HepG2 (cell line): ENCODE results near the gene SCT. TPM values are rescaled to one million over a fixed set of nuclear protein-coding genes. Genes with fewer than 3 reads are reported as not detected.
A peak's percentile ranks its signal among the peaks of the same experiment; 100 is the strongest.

ENCODE experiments used
- AGO2 ChIP-seq: fragments of 200-400 bp; formaldehyde crosslinking; optimal IDR thresholded peaks from 2 replicates; pipeline ENCODE3; 2017; ENCODE audit warnings: mild to moderate bottlenecking, low read depth, low read length, moderate library complexity
- FOXP1 ChIP-seq, 2 experiments: fragments of 450-650 bp in 1 of 2; IDR thresholded peaks; 2 replicates each; pipeline ENCODE4 v1.6.1; 2017 to 2018; ENCODE audit warnings: antibody characterized with exemption in 1 of 2
- HNF4A ChIP-seq: sonication (generic); formaldehyde crosslinking; IDR thresholded peaks from 2 replicates; pipeline ENCODE4 v1.4.0; 2020; ENCODE audit warnings: missing genetic modification reagents
- NCOA2 ChIP-seq: sonication (generic); formaldehyde crosslinking; IDR thresholded peaks from 2 replicates; pipeline ENCODE4 v1.8.0; 2022; ENCODE audit warnings: inconsistent platforms
- NFKBIZ ChIP-seq: IDR thresholded peaks from 2 replicates; pipeline ENCODE4 v1.6.1; 2018; ENCODE audit warnings: missing genetic modification reagents, missing compliant biosample characterization
- RELA ChIP-seq: sonication (generic); formaldehyde crosslinking; IDR thresholded peaks from 2 replicates; pipeline ENCODE4 v1.4.0; 2020; ENCODE audit warnings: missing genetic modification reagents
- SMAD3 ChIP-seq: sonication (generic); formaldehyde crosslinking; IDR thresholded peaks from 2 replicates; pipeline ENCODE4 v1.4.0; 2020; ENCODE audit warnings: missing genetic modification reagents
- SP5 ChIP-seq: IDR thresholded peaks from 2 replicates; pipeline ENCODE4 v1.6.1; 2016; ENCODE audit warnings: low read depth, borderline replicate concordance
- ZBTB7A ChIP-seq: sonication (generic); formaldehyde crosslinking; IDR thresholded peaks from 2 replicates; pipeline ENCODE4 v1.8.0; 2022; ENCODE audit warnings: mild to moderate bottlenecking, missing genetic modification reagents
- ZBTB7B ChIP-seq: sonication (generic); formaldehyde crosslinking; IDR thresholded peaks from 2 replicates; pipeline ENCODE4 v1.4.0; 2020; ENCODE audit warnings: missing genetic modification reagents
- ZNF614 ChIP-seq: IDR thresholded peaks from 2 replicates; pipeline ENCODE4 v1.6.1; 2018; ENCODE audit warnings: missing biosample characterization, missing genetic modification reagents, inconsistent platforms, borderline replicate concordance
- ZNF720 ChIP-seq: sonication (generic); formaldehyde crosslinking; IDR thresholded peaks from 2 replicates; pipeline ENCODE4 v1.4.0; 2020; ENCODE audit warnings: missing genetic modification reagents
- ZNF761 ChIP-seq: sonication (generic); formaldehyde crosslinking; conservative IDR thresholded peaks from 2 replicates; pipeline ENCODE4 v1.4.0; 2020; ENCODE audit warnings: mild to moderate bottlenecking, missing genetic modification reagents
- ZNF841 ChIP-seq: sonication (generic); formaldehyde crosslinking; IDR thresholded peaks from 2 replicates; pipeline ENCODE4 v1.8.1; 2023; ENCODE audit warnings: missing genetic modification reagents, borderline replicate concordance
- polyA plus RNA-seq, 8 experiments: library from polyadenylated mRNA; depleted of rRNA in 3 of 8; stranded (reverse) in 7 of 8; unstranded in 1 of 8; fragments of >200 nt; fragmentation: Illumina TruSeq in 4 of 8; extraction: Trizol in 4 of 8; gene quantifications; 2 replicates each; pipeline versions ENCODE4 v1.2.1 to v1.2.3, GENCODE V29; 2011 to 2016; ENCODE audit warnings: low read depth in 4 of 8, missing spikeins in 1 of 8, mixed read lengths in 1 of 8; ENCODE audit not compliant: insufficient read depth in 1 of 8
- total RNA-seq, 5 experiments: library from RNA; depleted of rRNA; stranded (reverse); fragments of >200 nt; fragmentation: Illumina TruSeq; extraction: Trizol; gene quantifications; 2 replicates each; pipeline ENCODE4 v1.2.3, GENCODE V29; 2016; ENCODE audit warnings: low read depth in 1 of 5
- TF ChIP-seq, protein P1 (sequence below): sonication (generic); formaldehyde crosslinking; IDR thresholded peaks from 2 replicates; pipeline ENCODE4 v1.5.1; 2020; ENCODE audit warnings: mild to moderate bottlenecking, missing genetic modification reagents, moderate library complexity
- TF ChIP-seq, protein P2 (sequence below): IDR thresholded peaks from 2 replicates; pipeline ENCODE4 v1.6.1; 2016; ENCODE audit warnings: control low read depth
- TF ChIP-seq, protein P3 (sequence below): sonication (generic); formaldehyde crosslinking; IDR thresholded peaks from 2 replicates; pipeline ENCODE4 v1.5.0; 2020; ENCODE audit warnings: mild to moderate bottlenecking, missing genetic modification reagents, borderline replicate concordance
- TF ChIP-seq, protein P4 (sequence below): sonication (generic); formaldehyde crosslinking; IDR thresholded peaks from 2 replicates; pipeline ENCODE4 v1.4.0; 2020; ENCODE audit warnings: mild to moderate bottlenecking, missing genetic modification reagents

Gene SCT
- total and polyA plus RNA-seq, 2 of the 13 experiments (the other 11 are each of a cell fraction or from before 2014, with no cell fraction given): not detected

DNA sequence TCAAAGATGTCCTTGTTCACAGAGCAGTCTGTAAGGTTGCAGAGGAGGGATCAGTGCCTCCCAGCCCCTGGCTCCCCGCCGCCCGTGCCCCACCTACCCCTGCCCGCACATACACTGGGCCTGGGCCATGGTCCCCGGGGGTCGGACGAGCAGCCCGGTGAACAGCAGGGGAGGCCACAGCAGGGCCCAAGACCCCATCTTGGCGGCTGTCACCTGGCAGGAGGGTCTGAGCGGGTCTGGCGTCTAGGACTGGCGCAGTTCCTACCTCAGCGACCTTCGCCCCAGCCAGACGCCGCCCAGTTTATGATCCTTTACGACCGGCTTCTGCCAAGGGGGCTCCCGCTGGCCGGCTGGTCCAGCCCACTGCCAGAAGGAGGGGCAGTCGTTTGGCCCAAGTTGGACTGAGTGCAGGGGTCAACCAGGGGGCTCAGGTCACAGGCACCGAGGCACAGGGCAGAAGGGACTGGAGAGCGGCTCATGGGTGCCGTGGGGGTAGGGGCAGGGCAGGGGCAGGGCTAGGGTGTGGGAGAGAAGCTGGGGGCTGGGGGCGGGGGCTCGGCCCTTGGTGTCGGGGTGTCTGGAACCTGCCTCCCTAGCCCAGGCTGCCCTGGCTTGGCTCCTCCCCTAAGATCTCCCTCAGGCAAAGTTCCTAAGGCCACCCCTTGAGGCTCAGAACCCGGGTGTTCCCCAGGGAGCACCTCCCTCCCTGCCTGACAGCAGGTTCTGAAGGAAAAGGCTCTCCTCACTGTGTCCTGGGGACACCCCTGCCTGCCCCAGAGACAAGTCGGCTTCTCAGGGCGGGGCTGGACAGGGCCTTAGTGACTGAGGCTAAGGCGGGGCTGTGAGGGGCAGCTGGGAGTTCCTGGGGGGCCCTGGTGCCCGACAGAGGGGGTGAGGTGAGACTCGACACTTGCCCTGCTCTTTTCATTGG lies 2.0 kb downstream of the SCT start, which contains the start of gene CDHR5 (continued):
- TF ChIP-seq, protein P1, sequence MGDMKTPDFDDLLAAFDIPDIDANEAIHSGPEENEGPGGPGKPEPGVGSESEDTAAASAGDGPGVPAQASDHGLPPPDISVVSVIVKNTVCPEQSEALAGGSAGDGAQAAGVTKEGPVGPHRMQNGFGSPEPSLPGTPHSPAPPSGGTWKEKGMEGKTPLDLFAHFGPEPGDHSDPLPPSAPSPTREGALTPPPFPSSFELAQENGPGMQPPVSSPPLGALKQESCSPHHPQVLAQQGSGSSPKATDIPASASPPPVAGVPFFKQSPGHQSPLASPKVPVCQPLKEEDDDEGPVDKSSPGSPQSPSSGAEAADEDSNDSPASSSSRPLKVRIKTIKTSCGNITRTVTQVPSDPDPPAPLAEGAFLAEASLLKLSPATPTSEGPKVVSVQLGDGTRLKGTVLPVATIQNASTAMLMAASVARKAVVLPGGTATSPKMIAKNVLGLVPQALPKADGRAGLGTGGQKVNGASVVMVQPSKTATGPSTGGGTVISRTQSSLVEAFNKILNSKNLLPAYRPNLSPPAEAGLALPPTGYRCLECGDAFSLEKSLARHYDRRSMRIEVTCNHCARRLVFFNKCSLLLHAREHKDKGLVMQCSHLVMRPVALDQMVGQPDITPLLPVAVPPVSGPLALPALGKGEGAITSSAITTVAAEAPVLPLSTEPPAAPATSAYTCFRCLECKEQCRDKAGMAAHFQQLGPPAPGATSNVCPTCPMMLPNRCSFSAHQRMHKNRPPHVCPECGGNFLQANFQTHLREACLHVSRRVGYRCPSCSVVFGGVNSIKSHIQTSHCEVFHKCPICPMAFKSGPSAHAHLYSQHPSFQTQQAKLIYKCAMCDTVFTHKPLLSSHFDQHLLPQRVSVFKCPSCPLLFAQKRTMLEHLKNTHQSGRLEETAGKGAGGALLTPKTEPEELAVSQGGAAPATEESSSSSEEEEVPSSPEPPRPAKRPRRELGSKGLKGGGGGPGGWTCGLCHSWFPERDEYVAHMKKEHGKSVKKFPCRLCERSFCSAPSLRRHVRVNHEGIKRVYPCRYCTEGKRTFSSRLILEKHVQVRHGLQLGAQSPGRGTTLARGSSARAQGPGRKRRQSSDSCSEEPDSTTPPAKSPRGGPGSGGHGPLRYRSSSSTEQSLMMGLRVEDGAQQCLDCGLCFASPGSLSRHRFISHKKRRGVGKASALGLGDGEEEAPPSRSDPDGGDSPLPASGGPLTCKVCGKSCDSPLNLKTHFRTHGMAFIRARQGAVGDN (CRISPR knock-in tag): no peak; the same call in 1 of the 2 replicates
- peak; percentile 65 for TF ChIP-seq HNF4A (CRISPR knock-in tag)
- TF ChIP-seq AGO2: peak; percentile 86
- TF ChIP-seq, protein P2, sequence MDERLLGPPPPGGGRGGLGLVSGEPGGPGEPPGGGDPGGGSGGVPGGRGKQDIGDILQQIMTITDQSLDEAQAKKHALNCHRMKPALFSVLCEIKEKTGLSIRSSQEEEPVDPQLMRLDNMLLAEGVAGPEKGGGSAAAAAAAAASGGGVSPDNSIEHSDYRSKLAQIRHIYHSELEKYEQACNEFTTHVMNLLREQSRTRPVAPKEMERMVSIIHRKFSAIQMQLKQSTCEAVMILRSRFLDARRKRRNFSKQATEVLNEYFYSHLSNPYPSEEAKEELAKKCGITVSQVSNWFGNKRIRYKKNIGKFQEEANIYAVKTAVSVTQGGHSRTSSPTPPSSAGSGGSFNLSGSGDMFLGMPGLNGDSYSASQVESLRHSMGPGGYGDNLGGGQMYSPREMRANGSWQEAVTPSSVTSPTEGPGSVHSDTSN (CRISPR knock-in tag): no peak
- TF ChIP-seq SP5 (CRISPR knock-in tag): peak; percentile 13; the same call in 1 of the 2 replicates
- TF ChIP-seq NCOA2 (CRISPR knock-in tag): no peak
- TF ChIP-seq RELA (CRISPR knock-in tag): no peak
- TF ChIP-seq FOXP1 (IDR thresholded peaks at IDR 0.05): no peak
- no peak for TF ChIP-seq FOXP1 (CRISPR knock-in tag; IDR thresholded peaks at IDR 0.05)
- TF ChIP-seq SMAD3 (CRISPR knock-in tag): no peak
- peak; percentile 39; the same call in 1 of the 2 replicates for TF ChIP-seq ZBTB7B (CRISPR knock-in tag)
- TF ChIP-seq ZNF761 (CRISPR knock-in tag): no peak
- no peak for TF ChIP-seq ZNF614 (CRISPR knock-in tag)
- TF ChIP-seq ZBTB7A (CRISPR knock-in tag): peak; percentile 77; the same call in 1 of the 2 replicates
- TF ChIP-seq ZNF720: no peak
- TF ChIP-seq, protein P3, sequence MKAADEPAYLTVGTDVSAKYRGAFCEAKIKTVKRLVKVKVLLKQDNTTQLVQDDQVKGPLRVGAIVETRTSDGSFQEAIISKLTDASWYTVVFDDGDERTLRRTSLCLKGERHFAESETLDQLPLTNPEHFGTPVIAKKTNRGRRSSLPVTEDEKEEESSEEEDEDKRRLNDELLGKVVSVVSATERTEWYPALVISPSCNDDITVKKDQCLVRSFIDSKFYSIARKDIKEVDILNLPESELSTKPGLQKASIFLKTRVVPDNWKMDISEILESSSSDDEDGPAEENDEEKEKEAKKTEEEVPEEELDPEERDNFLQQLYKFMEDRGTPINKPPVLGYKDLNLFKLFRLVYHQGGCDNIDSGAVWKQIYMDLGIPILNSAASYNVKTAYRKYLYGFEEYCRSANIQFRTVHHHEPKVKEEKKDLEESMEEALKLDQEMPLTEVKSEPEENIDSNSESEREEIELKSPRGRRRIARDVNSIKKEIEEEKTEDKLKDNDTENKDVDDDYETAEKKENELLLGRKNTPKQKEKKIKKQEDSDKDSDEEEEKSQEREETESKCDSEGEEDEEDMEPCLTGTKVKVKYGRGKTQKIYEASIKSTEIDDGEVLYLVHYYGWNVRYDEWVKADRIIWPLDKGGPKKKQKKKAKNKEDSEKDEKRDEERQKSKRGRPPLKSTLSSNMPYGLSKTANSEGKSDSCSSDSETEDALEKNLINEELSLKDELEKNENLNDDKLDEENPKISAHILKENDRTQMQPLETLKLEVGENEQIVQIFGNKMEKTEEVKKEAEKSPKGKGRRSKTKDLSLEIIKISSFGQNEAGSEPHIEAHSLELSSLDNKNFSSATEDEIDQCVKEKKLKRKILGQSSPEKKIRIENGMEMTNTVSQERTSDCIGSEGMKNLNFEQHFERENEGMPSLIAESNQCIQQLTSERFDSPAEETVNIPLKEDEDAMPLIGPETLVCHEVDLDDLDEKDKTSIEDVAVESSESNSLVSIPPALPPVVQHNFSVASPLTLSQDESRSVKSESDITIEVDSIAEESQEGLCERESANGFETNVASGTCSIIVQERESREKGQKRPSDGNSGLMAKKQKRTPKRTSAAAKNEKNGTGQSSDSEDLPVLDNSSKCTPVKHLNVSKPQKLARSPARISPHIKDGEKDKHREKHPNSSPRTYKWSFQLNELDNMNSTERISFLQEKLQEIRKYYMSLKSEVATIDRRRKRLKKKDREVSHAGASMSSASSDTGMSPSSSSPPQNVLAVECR (CRISPR knock-in tag): 0 out of 2 replicates have a peak, but pooled peaks have one; percentile 22
- TF ChIP-seq, protein P4, sequence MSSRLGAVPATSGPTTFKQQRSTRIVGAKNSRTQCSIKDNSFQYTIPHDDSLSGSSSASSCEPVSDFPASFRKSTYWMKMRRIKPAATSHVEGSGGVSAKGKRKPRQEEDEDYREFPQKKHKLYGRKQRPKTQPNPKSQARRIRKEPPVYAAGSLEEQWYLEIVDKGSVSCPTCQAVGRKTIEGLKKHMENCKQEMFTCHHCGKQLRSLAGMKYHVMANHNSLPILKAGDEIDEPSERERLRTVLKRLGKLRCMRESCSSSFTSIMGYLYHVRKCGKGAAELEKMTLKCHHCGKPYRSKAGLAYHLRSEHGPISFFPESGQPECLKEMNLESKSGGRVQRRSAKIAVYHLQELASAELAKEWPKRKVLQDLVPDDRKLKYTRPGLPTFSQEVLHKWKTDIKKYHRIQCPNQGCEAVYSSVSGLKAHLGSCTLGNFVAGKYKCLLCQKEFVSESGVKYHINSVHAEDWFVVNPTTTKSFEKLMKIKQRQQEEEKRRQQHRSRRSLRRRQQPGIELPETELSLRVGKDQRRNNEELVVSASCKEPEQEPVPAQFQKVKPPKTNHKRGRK: no peak
- no peak for TF ChIP-seq NFKBIZ (CRISPR knock-in tag)
- no peak for TF ChIP-seq ZNF841 (CRISPR knock-in tag)
